DOHH2 (cell line): Measurements from ENCODE around the gene ZNF780A.

Experiments
- H3F3A ChIP-seq: fragments of 200-600 bp; sonication (generic), shearing (Covaris generic); 2 replicates; pipeline ENCODE4 v1.6.0; 2016; ENCODE audit warnings: antibody characterized with exemption, mild to moderate bottlenecking; ENCODE audit not compliant: control insufficient read depth, insufficient read depth
- H3K27ac ChIP-seq: fragments of 200-600 bp; sonication (generic); 2 replicates; pipeline ENCODE4 v1.5.1; 2014; ENCODE audit warnings: low read depth, mild to moderate bottlenecking, low read length, moderate library complexity
- H3K27me3 ChIP-seq: fragments of 200-600 bp; sonication (generic); 2 replicates; pipeline ENCODE4 v1.6.1; 2014; ENCODE audit warnings: mild to moderate bottlenecking, low read length, mixed read lengths; ENCODE audit not compliant: control insufficient read depth
- H3K36me3 ChIP-seq: fragments of 200-600 bp; sonication (generic); 2 replicates; pipeline ENCODE4 v1.6.1; 2014; ENCODE audit warnings: mild to moderate bottlenecking, low read length, moderate library complexity, mixed read lengths; ENCODE audit not compliant: control insufficient read depth
- H3K4me1 ChIP-seq: fragments of 200-600 bp; sonication (generic); 2 replicates; pipeline ENCODE4 v1.6.1; 2014; ENCODE audit warnings: mild to moderate bottlenecking, low read length, mixed read lengths; ENCODE audit not compliant: control insufficient read depth
- H3K4me2 ChIP-seq: fragments of 200-600 bp; sonication (generic); 2 replicates; pipeline ENCODE4 v1.6.0; 2014; ENCODE audit warnings: mild to moderate bottlenecking, low read length, moderate library complexity
- H3K4me3 ChIP-seq: fragments of 200-600 bp; sonication (generic); 2 replicates; pipeline ENCODE4 v1.5.1; 2014; ENCODE audit warnings: mild to moderate bottlenecking, low read length, mixed read lengths
- H3K79me2 ChIP-seq: fragments of 200-600 bp; sonication (generic); 2 replicates; pipeline ENCODE4 v1.6.1; 2014; ENCODE audit warnings: mild to moderate bottlenecking, low read length, mixed read lengths; ENCODE audit not compliant: control insufficient read depth
- H3K9me2 ChIP-seq: fragments of 200-600 bp; sonication (generic); replicated peaks from 2 replicates; pipeline ENCODE4 v1.6.1; 2014; ENCODE audit warnings: mild to moderate bottlenecking, low read length, mixed read lengths; ENCODE audit not compliant: control insufficient read depth
- H3K9me3 ChIP-seq: fragments of 200-600 bp; sonication (generic); 2 replicates; pipeline ENCODE4 v1.6.1; 2014; ENCODE audit warnings: antibody characterized with exemption, low read length, mixed read lengths; ENCODE audit not compliant: control insufficient read depth, insufficient read depth
- H4K20me1 ChIP-seq: fragments of 200-600 bp; sonication (generic); 2 replicates; pipeline ENCODE4 v1.6.0; 2014; ENCODE audit warnings: low read depth, mild to moderate bottlenecking, antibody characterized with exemption, low read length, moderate library complexity; ENCODE audit not compliant: control insufficient read depth, insufficient read depth
- CTCF ChIP-seq: fragments of 200-600 bp; sonication (generic); IDR thresholded peaks from one replicate; pipeline ENCODE4 v1.5.1; 2014; ENCODE audit warnings: antibody characterized with exemption, mild to moderate bottlenecking, low read depth, low read length; ENCODE audit not compliant: poor library complexity, severe bottlenecking
- EZH2phosphoT487 ChIP-seq: fragments of 200-600 bp; sonication (generic); IDR thresholded peaks from 2 replicates; pipeline ENCODE4 v1.6.1; 2017; ENCODE audit warnings: borderline replicate concordance, mild to moderate bottlenecking, antibody characterized with exemption, low read length, moderate library complexity, mixed read lengths

The ZNF780A gene

GRCh38 chr19:40033989-40034560, 56.7 kb downstream of the ZNF780A start:
- Histone ChIP-seq H3K79me2 (no peaks in the 10 kb centered on the region), H3K36me3 (peaks cover 27% of the 10 kb centered on the region), H4K20me1 (no peaks in the 10 kb centered on the region), H3K27me3 (no peaks in the 10 kb centered on the region), H3K9me3 (peaks cover 47% of the 10 kb centered on the region), H3K4me2 (no peak overlapping the region), H3K4me3 (no peak overlapping the region), H3K27ac (no peak overlapping the region), H3F3A (no peaks in the 10 kb centered on the region), H3K4me1 (no peaks in the 10 kb centered on the region), H3K9me2 (no peaks in the 10 kb centered on the region)
- TF ChIP-seq CTCF (no peak), EZH2phosphoT487 (no peak)

- Histone ChIP-seq H3K79me2 (no peaks in the 10 kb centered on the region), H3K27ac (no peak overlapping the region), H3K9me2 (no peaks in the 10 kb centered on the region), H3K4me2 (no peak overlapping the region), H4K20me1 (no peaks in the 10 kb centered on the region), H3K27me3 (no peaks in the 10 kb centered on the region), H3F3A (peaks cover 4% of the 10 kb centered on the region; the same call in 1 of the 2 replicates), H3K4me3 (no peak overlapping the region), H3K36me3 (no peaks in the 10 kb centered on the region), H3K4me1 (no peaks in the 10 kb centered on the region), H3K9me3 (peaks cover 16% of the 10 kb centered on the region)
- TF ChIP-seq CTCF, result no peak
- TF ChIP-seq EZH2phosphoT487, result no peak
Measured at GRCh38 chr19:40026597-40026970, 64.2 kb downstream of the ZNF780A start.

GRCh38 chr19:40025938-40026596, 64.7 kb downstream of the ZNF780A start:
- Histone ChIP-seq H3K9me2 (no peaks in the 10 kb centered on the region), H3K79me2 (no peaks in the 10 kb centered on the region), H3K4me2 (no peak overlapping the region), H3K4me3 (no peak overlapping the region), H3K36me3 (no peaks in the 10 kb centered on the region), H3K27me3 (no peaks in the 10 kb centered on the region), H3K27ac (no peak overlapping the region), H3K9me3 (peaks cover 13% of the 10 kb centered on the region), H4K20me1 (no peaks in the 10 kb centered on the region), H3K4me1 (no peaks in the 10 kb centered on the region), H3F3A (peaks cover 4% of the 10 kb centered on the region; the same call in 1 of the 2 replicates)
- TF ChIP-seq EZH2phosphoT487 (no peak), CTCF (no peak)
